ENCODE measurements around the gene CPAMD8. TPM values are rescaled to one million over a fixed set of nuclear protein-coding genes. Genes with fewer than 3 reads are reported as not detected.
A peak's percentile ranks its signal among the peaks of the same experiment; 100 is the strongest.

CPAMD8 gene
- total and polyA plus RNA-seq, 10 of the 15 experiments (the other 5 are each of a cell fraction or from before 2014, with no cell fraction given) = 0.12 to 0.97 (median 0.25) TPM; not detected in 3

DNA sequence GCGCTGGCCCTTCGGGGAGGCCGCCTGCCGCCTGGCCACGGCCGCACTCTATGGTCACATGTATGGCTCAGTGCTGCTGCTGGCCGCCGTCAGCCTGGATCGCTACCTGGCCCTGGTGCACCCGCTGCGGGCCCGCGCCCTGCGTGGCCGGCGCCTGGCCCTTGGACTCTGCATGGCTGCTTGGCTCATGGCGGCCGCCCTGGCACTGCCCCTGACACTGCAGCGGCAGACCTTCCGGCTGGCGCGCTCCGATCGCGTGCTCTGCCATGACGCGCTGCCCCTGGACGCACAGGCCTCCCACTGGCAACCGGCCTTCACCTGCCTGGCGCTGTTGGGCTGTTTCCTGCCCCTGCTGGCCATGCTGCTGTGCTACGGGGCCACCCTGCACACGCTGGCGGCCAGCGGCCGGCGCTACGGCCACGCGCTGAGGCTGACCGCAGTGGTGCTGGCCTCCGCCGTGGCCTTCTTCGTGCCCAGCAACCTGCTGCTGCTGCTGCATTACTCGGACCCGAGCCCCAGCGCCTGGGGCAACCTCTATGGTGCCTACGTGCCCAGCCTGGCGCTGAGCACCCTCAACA, 136.6 kb downstream of the CPAMD8 start:
- FAIRE-seq = no peak
- in situ Hi-C loops (cut with MboI) = no loop called here
- no peak overlapping the region for H2AFZ ChIP-seq (ENCODE audit: control insufficient read depth, low read depth, low read length)
- WGBS (ENCODE audit: insufficient coverage, insufficient replicate concordance, low lambda C conversion rate, missing lambda C conversion rate) = 96% methylated on average over 48 of the region's 48 CpGs
- no peaks in the 10 kb centered on the region for H3K79me2 ChIP-seq (ENCODE audit: control insufficient read depth, insufficient read depth, low read length)
- SMC1A ChIA-PET (ENCODE audit: uncharacterized antibody, unreplicated experiment) = no interaction called here
- no peaks in the 10 kb centered on the region for H3K9me3 ChIP-seq (replicated peaks; ENCODE audit: control insufficient read depth, insufficient read depth, low read length)
- POLR2A ChIA-PET = no interaction called here
- H3K4me2 ChIP-seq (ENCODE audit: control insufficient read depth, insufficient read depth) = no peak overlapping the region
- TF ChIP-seq ZBED1 (IDR thresholded peaks at IDR 0.05; ENCODE audit: borderline replicate concordance) = no peak
- TF ChIP-seq SMAD5 (IDR thresholded peaks at IDR 0.05; ENCODE audit: low read depth) = no peak
- no peak for TF ChIP-seq EP300 (IDR thresholded peaks at IDR 0.05; ENCODE audit: borderline replicate concordance in 1 of 2, control insufficient read depth in 1 of 2, low read depth in 2 of 2, low read length in 2 of 2)
- TF ChIP-seq FOXK2 (IDR thresholded peaks at IDR 0.05) = no peak
- CTCF ChIA-PET = no interaction called here
- BruUV-seq (replicated peaks) = no TSS peak
- no peaks in the 10 kb centered on the region for H3K27me3 ChIP-seq (replicated peaks in 1 of 2; ENCODE audit: control insufficient read depth in 2 of 2, insufficient read depth in 2 of 2, low read length in 1 of 2)
- no peaks in the 10 kb centered on the region for H3K36me3 ChIP-seq (ENCODE audit: control insufficient read depth in 2 of 2, insufficient read depth in 2 of 2, low read length in 1 of 2)
- no peak overlapping the region for H3K9ac ChIP-seq (ENCODE audit: control insufficient read depth, insufficient read depth, low read length)
- no peak overlapping the region for H3K27ac ChIP-seq (ENCODE audit: control insufficient read depth, insufficient read depth)
- DNase-seq (ENCODE audit: low read depth, low spot score) = no peak
- ATAC-seq = no peak
- H3K4me3 ChIP-seq = no peak overlapping the region
- intact Hi-C loops (cut with micrococcal nuclease; ENCODE audit: unreplicated experiment) = loop anchor here (10.0 kb wide), 1 partner anchor 415 kb away; the partner anchor contains the start of genes ABHD8, DDA1 and MRPL34
- peaks cover 38% of the 10 kb centered on the region for H3K4me1 ChIP-seq (ENCODE audit: control insufficient read depth, insufficient read depth, low read length)
- RAD21 ChIA-PET (ENCODE audit: unreplicated experiment) = no interaction called here
- no peaks in the 10 kb centered on the region for H4K20me1 ChIP-seq (ENCODE audit: control insufficient read depth, insufficient read depth)

DNA sequence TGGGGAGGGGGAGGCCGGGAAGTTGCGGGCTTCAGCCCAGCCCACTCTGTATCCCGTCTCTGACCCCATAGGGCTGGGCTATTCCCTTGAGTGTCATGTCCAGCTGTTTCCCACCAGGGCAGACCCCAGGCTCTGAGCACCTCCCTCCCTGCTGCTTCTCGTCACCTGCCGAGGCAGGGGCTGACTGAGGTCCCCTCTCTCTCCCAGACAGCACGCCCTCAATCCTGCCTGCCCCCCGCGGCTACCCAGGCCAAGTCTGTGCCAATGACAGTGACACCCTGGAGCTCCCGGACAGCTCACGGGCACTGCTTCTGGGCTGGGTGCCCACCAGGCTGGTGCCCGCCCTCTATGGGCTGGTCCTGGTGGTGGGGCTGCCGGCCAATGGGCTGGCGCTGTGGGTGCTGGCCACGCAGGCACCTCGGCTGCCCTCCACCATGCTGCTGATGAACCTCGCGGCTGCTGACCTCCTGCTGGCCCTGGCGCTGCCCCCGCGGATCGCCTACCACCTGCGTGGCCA, 137.2 kb downstream of the CPAMD8 start:
- no peaks in the 10 kb centered on the region for H3K79me2 ChIP-seq (ENCODE audit: control insufficient read depth, insufficient read depth, low read length)
- peak overlapping the region; percentile 63; the same call in 1 of the 2 replicates for H3K9ac ChIP-seq (ENCODE audit: control insufficient read depth, insufficient read depth, low read length)
- peak overlapping the region; percentile 66 for H3K27ac ChIP-seq (ENCODE audit: control insufficient read depth, insufficient read depth)
- H3K4me3 ChIP-seq = no peak overlapping the region
- FAIRE-seq (no peak), DNase-seq (ENCODE audit: low read depth, low spot score) (no peak), ATAC-seq (no peak; the same call in 2 of the 3 replicates)
- no peak overlapping the region; the same call in 1 of the 2 replicates for H2AFZ ChIP-seq (ENCODE audit: control insufficient read depth, low read depth, low read length)
- CTCF ChIA-PET = no interaction called here
- RAD21 ChIA-PET (ENCODE audit: unreplicated experiment) = interaction anchor here (0.6 kb wide), 1 partner anchor 146 kb away, joined by 5 read pairs; no protein-coding TSS in a partner anchor
- peak overlapping the region; percentile 79; the same call in 1 of the 2 replicates for H3K4me2 ChIP-seq (ENCODE audit: control insufficient read depth, insufficient read depth)
- SMC1A ChIA-PET (ENCODE audit: uncharacterized antibody, unreplicated experiment) = no interaction called here
- in situ Hi-C loops (cut with MboI) (no loop called here), intact Hi-C loops (cut with micrococcal nuclease; ENCODE audit: unreplicated experiment) (no loop called here)
- H3K4me1 ChIP-seq (ENCODE audit: control insufficient read depth, insufficient read depth, low read length) = peaks cover 38% of the 10 kb centered on the region
- no peaks in the 10 kb centered on the region for H3K9me3 ChIP-seq (replicated peaks; ENCODE audit: control insufficient read depth, insufficient read depth, low read length)
- POLR2A ChIA-PET = no interaction called here
- H3K27me3 ChIP-seq (replicated peaks in 1 of 2; ENCODE audit: control insufficient read depth in 2 of 2, insufficient read depth in 2 of 2, low read length in 1 of 2) = no peaks in the 10 kb centered on the region
- no TSS peak for BruUV-seq (replicated peaks)
- H3K36me3 ChIP-seq (ENCODE audit: control insufficient read depth in 2 of 2, insufficient read depth in 2 of 2, low read length in 1 of 2) = no peaks in the 10 kb centered on the region
- H4K20me1 ChIP-seq (ENCODE audit: control insufficient read depth, insufficient read depth) = no peaks in the 10 kb centered on the region
- WGBS (ENCODE audit: insufficient coverage, insufficient replicate concordance, low lambda C conversion rate, missing lambda C conversion rate) = 80% methylated on average over 22 of the region's 22 CpGs
- TF ChIP-seq NFYB (IDR thresholded peaks at IDR 0.05; ENCODE audit: insufficient read depth, low read depth, low read length) = no peak
- TF ChIP-seq POLR2AphosphoS2 (IDR thresholded peaks at IDR 0.05; ENCODE audit: low read depth, low read length) = no peak
- TF ChIP-seq, protein P1, sequence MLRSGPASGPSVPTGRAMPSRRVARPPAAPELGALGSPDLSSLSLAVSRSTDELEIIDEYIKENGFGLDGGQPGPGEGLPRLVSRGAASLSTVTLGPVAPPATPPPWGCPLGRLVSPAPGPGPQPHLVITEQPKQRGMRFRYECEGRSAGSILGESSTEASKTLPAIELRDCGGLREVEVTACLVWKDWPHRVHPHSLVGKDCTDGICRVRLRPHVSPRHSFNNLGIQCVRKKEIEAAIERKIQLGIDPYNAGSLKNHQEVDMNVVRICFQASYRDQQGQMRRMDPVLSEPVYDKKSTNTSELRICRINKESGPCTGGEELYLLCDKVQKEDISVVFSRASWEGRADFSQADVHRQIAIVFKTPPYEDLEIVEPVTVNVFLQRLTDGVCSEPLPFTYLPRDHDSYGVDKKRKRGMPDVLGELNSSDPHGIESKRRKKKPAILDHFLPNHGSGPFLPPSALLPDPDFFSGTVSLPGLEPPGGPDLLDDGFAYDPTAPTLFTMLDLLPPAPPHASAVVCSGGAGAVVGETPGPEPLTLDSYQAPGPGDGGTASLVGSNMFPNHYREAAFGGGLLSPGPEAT (IDR thresholded peaks at IDR 0.05; ENCODE audit: low read depth) = no peak
- TF ChIP-seq, protein P2, sequence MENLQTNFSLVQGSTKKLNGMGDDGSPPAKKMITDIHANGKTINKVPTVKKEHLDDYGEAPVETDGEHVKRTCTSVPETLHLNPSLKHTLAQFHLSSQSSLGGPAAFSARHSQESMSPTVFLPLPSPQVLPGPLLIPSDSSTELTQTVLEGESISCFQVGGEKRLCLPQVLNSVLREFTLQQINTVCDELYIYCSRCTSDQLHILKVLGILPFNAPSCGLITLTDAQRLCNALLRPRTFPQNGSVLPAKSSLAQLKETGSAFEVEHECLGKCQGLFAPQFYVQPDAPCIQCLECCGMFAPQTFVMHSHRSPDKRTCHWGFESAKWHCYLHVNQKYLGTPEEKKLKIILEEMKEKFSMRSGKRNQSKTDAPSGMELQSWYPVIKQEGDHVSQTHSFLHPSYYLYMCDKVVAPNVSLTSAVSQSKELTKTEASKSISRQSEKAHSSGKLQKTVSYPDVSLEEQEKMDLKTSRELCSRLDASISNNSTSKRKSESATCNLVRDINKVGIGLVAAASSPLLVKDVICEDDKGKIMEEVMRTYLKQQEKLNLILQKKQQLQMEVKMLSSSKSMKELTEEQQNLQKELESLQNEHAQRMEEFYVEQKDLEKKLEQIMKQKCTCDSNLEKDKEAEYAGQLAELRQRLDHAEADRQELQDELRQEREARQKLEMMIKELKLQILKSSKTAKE (IDR thresholded peaks at IDR 0.05; ENCODE audit: low read depth, poor library complexity, severe bottlenecking) = no peak
- no peak for TF ChIP-seq NRF1 (conservative IDR thresholded peaks at IDR 0.05; ENCODE audit: low read depth, low read length)
- TF ChIP-seq SPI1 (IDR thresholded peaks at IDR 0.05; ENCODE audit: borderline replicate concordance, insufficient read depth, low read depth, low read length) = no peak

Measured in GM12878 (cell line).